H1 (cell line): ENCODE results near the gene PGBD5. TPM values are rescaled to one million over a fixed set of nuclear protein-coding genes. Genes with fewer than 3 reads are reported as not detected.

Experiments
- CTCF ChIA-PET: fragments of 300-600 bp; sonication (Branson Sonifier 250); formaldehyde crosslinking; loops from one replicate; lab custom pipeline; 2021; ENCODE audit not compliant: partially characterized antibody; lab: Charles Lee
- POLR2A ChIA-PET: fragments of 300-600 bp; sonication (Branson Sonifier 250); formaldehyde crosslinking; loops from one replicate; lab custom pipeline; 2021; ENCODE audit warnings: inconsistent platforms; ENCODE audit not compliant: partially characterized antibody; lab: Charles Lee
- DNase-seq, 2 experiments: peaks; one replicate each; pipeline versions ENCODE4 v3.0.0 to v3.0.0-alpha.2; 2010 to 2022; ENCODE audit warnings: low spot score in 2 of 2, low read depth in 1 of 2, mixed read lengths in 1 of 2
- FAIRE-seq: peaks from 2 replicates; lab custom pipeline; 2011; peaks lifted over from hg19 to GRCh38; lab: Jason Lieb, UNC
- H2AFZ ChIP-seq: 2 replicates; pipeline ENCODE4 v1.8.1; 2012; ENCODE audit warnings: low read length, inconsistent platforms
- H2AK5ac ChIP-seq: 2 replicates; pipeline ENCODE4 v1.6.1; 2013; ENCODE audit warnings: low read depth, low read length
- H2BK120ac ChIP-seq: replicated peaks from 2 replicates; pipeline ENCODE3; 2013; ENCODE audit warnings: low read depth, low read length, inconsistent platforms
- H2BK12ac ChIP-seq: 2 replicates; pipeline ENCODE4 v1.6.1; 2013; ENCODE audit warnings: low read depth, low read length
- H2BK15ac ChIP-seq: 2 replicates; pipeline ENCODE4 v1.6.1; 2013; ENCODE audit warnings: low read length
- H2BK20ac ChIP-seq: 2 replicates; pipeline ENCODE4 v1.6.1; 2013; ENCODE audit warnings: low read length
- H2BK5ac ChIP-seq: 2 replicates; pipeline ENCODE4 v1.6.1; 2013; ENCODE audit warnings: low read depth, low read length
- H3K14ac ChIP-seq: 2 replicates; pipeline ENCODE4 v1.6.1; 2013; ENCODE audit warnings: inconsistent platforms; ENCODE audit not compliant: insufficient read length
- H3K18ac ChIP-seq: 2 replicates; pipeline ENCODE4 v1.6.1; 2013; ENCODE audit warnings: low read length; ENCODE audit errors: extremely low read depth
- H3K23ac ChIP-seq: 2 replicates; pipeline ENCODE4 v1.6.1; 2013; ENCODE audit warnings: inconsistent platforms; ENCODE audit not compliant: insufficient read length
- H3K23me2 ChIP-seq: 2 replicates; pipeline ENCODE4 v1.6.1; 2013; ENCODE audit warnings: low read depth, low read length
- H3K27ac ChIP-seq: 2 replicates; pipeline ENCODE4 v1.6.1; 2011; ENCODE audit warnings: low read depth, low read length, inconsistent platforms
- H3K27me3 ChIP-seq, 4 experiments: replicated peaks in 1 of 4; 1 replicate in 1 of 4; 2 replicates in 3 of 4; pipeline versions ENCODE4 v1.6.1 to v1.8.1; 2011 to 2013; ENCODE audit warnings: low read length in 3 of 4, mild to moderate bottlenecking in 3 of 4, inconsistent platforms in 2 of 4, mixed read lengths in 2 of 4, moderate library complexity in 1 of 4; ENCODE audit not compliant: control insufficient read depth in 3 of 4, insufficient read depth in 3 of 4; ENCODE audit errors: extremely low read depth in 1 of 4
- H3K36me3 ChIP-seq, 4 experiments: 2 replicates each; pipeline versions ENCODE4 v1.6.1 to v1.8.1; 2011 to 2013; ENCODE audit warnings: mild to moderate bottlenecking in 4 of 4, low read length in 3 of 4, moderate library complexity in 2 of 4, control low read depth in 1 of 4, inconsistent platforms in 1 of 4; ENCODE audit not compliant: insufficient read depth in 4 of 4, control insufficient read depth in 2 of 4
- H3K4ac ChIP-seq: replicated peaks from 2 replicates; pipeline ENCODE3; 2013; ENCODE audit warnings: low read length, low read depth, mixed read lengths, inconsistent platforms; ENCODE audit not compliant: insufficient read length
- H3K4me1 ChIP-seq, 4 experiments: replicated peaks in 1 of 4; 1 replicate in 1 of 4; 2 replicates in 3 of 4; pipeline versions ENCODE4 v1.6.1 to v1.8.1; 2011 to 2013; ENCODE audit warnings: low read length in 3 of 4, inconsistent platforms in 2 of 4, mixed read lengths in 1 of 4; ENCODE audit not compliant: insufficient read depth in 4 of 4, control insufficient read depth in 3 of 4
- H3K4me2 ChIP-seq, 2 experiments: 2 replicates each; pipeline versions ENCODE4 v1.6.1 to v1.8.1; 2011 to 2013; ENCODE audit warnings: low read depth in 2 of 2, low read length in 2 of 2, control low read depth in 1 of 2, inconsistent platforms in 1 of 2, mild to moderate bottlenecking in 1 of 2; ENCODE audit not compliant: insufficient read depth in 1 of 2
- H3K4me3 ChIP-seq, 4 experiments: fragments of 200-600, 300-600 bp in 1 of 4; sonication (generic), shearing (Covaris generic), sonication (Bioruptor Twin) in 1 of 4; 2 replicates each; pipeline versions ENCODE4 v1.5.1 to v1.8.1; 2011 to 2016; ENCODE audit warnings: low read length in 4 of 4, low read depth in 3 of 4, control low read depth in 2 of 4, inconsistent platforms in 2 of 4, mild to moderate bottlenecking in 2 of 4, mixed read lengths in 1 of 4, moderate library complexity in 1 of 4; ENCODE audit not compliant: insufficient read depth in 2 of 4; ENCODE audit errors: extremely low read depth in 1 of 4
- H3K56ac ChIP-seq: replicated peaks from 2 replicates; pipeline ENCODE3; 2013; ENCODE audit warnings: low read depth, mild to moderate bottlenecking, mixed read lengths, low read length, inconsistent platforms; ENCODE audit not compliant: insufficient read length
- H3K79me1 ChIP-seq: 2 replicates; pipeline ENCODE4 v1.6.1; 2013; ENCODE audit warnings: low read depth, low read length, control low read depth
- H3K79me2 ChIP-seq, 2 experiments: 2 replicates each; pipeline versions ENCODE4 v1.6.1 to v1.8.1; 2012 to 2013; ENCODE audit warnings: low read length in 2 of 2, mild to moderate bottlenecking in 2 of 2, inconsistent platforms in 1 of 2; ENCODE audit not compliant: insufficient read depth in 2 of 2, control insufficient read depth in 1 of 2
- H3K9ac ChIP-seq, 4 experiments: replicated peaks in 1 of 4; 1 replicate in 1 of 4; 2 replicates in 3 of 4; pipeline versions ENCODE4 v1.6.1 to v1.8.1; 2011 to 2013; ENCODE audit warnings: low read depth in 3 of 4, low read length in 3 of 4, control low read depth in 2 of 4, mild to moderate bottlenecking in 2 of 4, moderate library complexity in 2 of 4, inconsistent platforms in 1 of 4; ENCODE audit errors: extremely low read depth in 1 of 4
- H3K9me3 ChIP-seq, 2 experiments: 2 replicates each; pipeline versions ENCODE4 v1.6.1 to v1.8.1; 2012 to 2013; ENCODE audit warnings: mild to moderate bottlenecking in 2 of 2, moderate library complexity in 2 of 2, control low read depth in 1 of 2, inconsistent platforms in 1 of 2, low read depth in 1 of 2, low read length in 1 of 2, mixed read lengths in 1 of 2; ENCODE audit not compliant: insufficient read depth in 2 of 2
- H4K20me1 ChIP-seq, 2 experiments: replicated peaks in 1 of 2; 2 replicates each; pipeline versions ENCODE3 to v1.8.1; 2011 to 2013; ENCODE audit warnings: inconsistent platforms in 2 of 2, low read length in 2 of 2, mild to moderate bottlenecking in 1 of 2; ENCODE audit not compliant: insufficient read depth in 2 of 2, control insufficient read depth in 1 of 2
- H4K5ac ChIP-seq: 2 replicates; pipeline ENCODE4 v1.6.1; 2013; ENCODE audit warnings: low read length, low read depth, mixed read lengths, inconsistent platforms; ENCODE audit not compliant: insufficient read length
- H4K8ac ChIP-seq: 2 replicates; pipeline ENCODE4 v1.8.0; 2013; ENCODE audit warnings: mild to moderate bottlenecking, moderate library complexity, low read length, inconsistent platforms; ENCODE audit not compliant: insufficient read depth; ENCODE audit errors: extremely low read depth
- H4K91ac ChIP-seq: replicated peaks from 2 replicates; pipeline ENCODE3; 2013; ENCODE audit warnings: low read length, mixed read lengths, inconsistent platforms; ENCODE audit not compliant: insufficient read length
- BACH1 ChIP-seq: IDR thresholded peaks from 2 replicates; pipeline ENCODE4 v1.6.1; 2012; ENCODE audit warnings: low read length, improper control_type of control experiment
- BRCA1 ChIP-seq: IDR thresholded peaks from 2 replicates; pipeline ENCODE4 v1.6.1; 2012; ENCODE audit warnings: low read depth, low read length, improper control_type of control experiment
- CEBPB ChIP-seq: IDR thresholded peaks from 2 replicates; pipeline ENCODE4 v1.6.1; 2012; ENCODE audit warnings: low read depth, low read length
- CHD2 ChIP-seq: IDR thresholded peaks from 2 replicates; pipeline ENCODE4 v1.6.1; 2012; ENCODE audit warnings: low read length, improper control_type of control experiment
- E2F6 ChIP-seq: IDR thresholded peaks from 2 replicates; pipeline ENCODE4 v1.6.1; 2012; ENCODE audit warnings: inconsistent platforms
- EZH2 ChIP-seq: fragments of 200-600 bp; sonication (generic); IDR thresholded peaks from 2 replicates; pipeline ENCODE4 v1.7.1; 2012; ENCODE audit warnings: low read depth, mild to moderate bottlenecking, moderate library complexity, low read length, inconsistent platforms; ENCODE audit not compliant: severe bottlenecking
- GABPA ChIP-seq: IDR thresholded peaks from 2 replicates; pipeline ENCODE4 v1.6.1; 2011; ENCODE audit warnings: mild to moderate bottlenecking, low read length, moderate library complexity, borderline replicate concordance; ENCODE audit not compliant: insufficient read depth
- HDAC6 ChIP-seq: IDR thresholded peaks from one replicate; pipeline ENCODE4 v1.7.1; 2012; ENCODE audit warnings: low read depth, mild to moderate bottlenecking, inconsistent platforms, low read length, moderate library complexity
- KDM1A ChIP-seq: fragments of 200-600, 300-600 bp; sonication (generic); IDR thresholded peaks from 2 replicates; pipeline ENCODE4 v1.7.1; 2016; ENCODE audit warnings: mild to moderate bottlenecking, low read length, borderline replicate concordance
- POLR2AphosphoS5 ChIP-seq: IDR thresholded peaks from 2 replicates; pipeline ENCODE4 v1.6.1; 2011; ENCODE audit warnings: low read depth, low read length
- TBP ChIP-seq: IDR thresholded peaks from 2 replicates; pipeline ENCODE4 v1.6.1; 2011; ENCODE audit warnings: low read depth, low read length, improper control_type of control experiment
- TCF12 ChIP-seq: IDR thresholded peaks from 2 replicates; pipeline ENCODE4 v1.6.1; 2011; ENCODE audit warnings: low read depth, mild to moderate bottlenecking, low read length
- USF2 ChIP-seq: IDR thresholded peaks from 2 replicates; pipeline ENCODE4 v1.6.1; 2011; ENCODE audit warnings: low read length, improper control_type of control experiment
- WGBS, 2 experiments: shearing (Covaris generic) in 1 of 2; methylation state at CpG; one replicate each; pipeline versions ENCODE4 v1.1.6 to v1.1.7; 2013 to 2015; ENCODE audit warnings: low lambda C conversion rate in 2 of 2, mixed read lengths in 2 of 2, inconsistent platforms in 1 of 2, low coverage in 1 of 2, missing lambda C conversion rate in 1 of 2; ENCODE audit not compliant: insufficient replicate concordance in 2 of 2, insufficient coverage in 1 of 2, insufficient read length in 1 of 2; ENCODE audit errors: extremely low coverage in 1 of 2, missing lambda C conversion rate in 1 of 2; 5-methylcytosine and 5-hydroxymethylcytosine counted together
- polyA plus RNA-seq, 7 experiments: library from polyadenylated mRNA; depleted of rRNA in 3 of 7; stranded (reverse) in 5 of 7; unstranded in 2 of 7; fragments of >200 nt in 5 of 7; fragments of 200-250 nt in 2 of 7; gene quantifications; 1 replicate in 5 of 7; 2 replicates in 1 of 7; 4 replicates in 1 of 7; pipeline versions ENCODE4 v1.2.1 to v1.2.3, GENCODE V29; 2011 to 2013; ENCODE audit warnings: missing spikeins in 2 of 7, mixed read lengths in 2 of 7
- total RNA-seq: library from RNA; stranded (reverse); fragmentation: NEBNext Ultra II Directional; extraction: Animal tissue kit (Norgen Biotek cat#: 25700); gene quantifications from 2 replicates; pipeline ENCODE4 v1.2.1, GENCODE V29; 2021

Gene PGBD5
- total and polyA plus RNA-seq, 2 of the 8 experiments (the other 6 are each of a cell fraction or from before 2014, with no cell fraction given) = 16.3 to 18.4 TPM

GRCh38 chr1:230456478-230456877 lies 30.3 kb upstream of the PGBD5 start:
- 96% methylated on average over 9 of the region's 9 CpGs; no CpG with 5 or more reads in 1 of the 2 experiments for WGBS, 2 experiments
- Histone ChIP-seq H4K20me1 (no peaks in the 10 kb centered on the region), H3K14ac (no peak overlapping the region), H3K79me1 (no peaks in the 10 kb centered on the region), H3K23ac (no peak overlapping the region), H2BK15ac (no peak overlapping the region), H3K79me2 (no peaks in the 10 kb centered on the region), H3K4me2 (no peak overlapping the region), H2AK5ac (no peak overlapping the region), H4K91ac (no peak overlapping the region), H3K56ac (no peak overlapping the region), H3K23me2 (no peaks in the 10 kb centered on the region), H3K4me3 (no peak overlapping the region), H3K4ac (no peak overlapping the region), H2BK12ac (no peak overlapping the region), H2BK5ac (no peak overlapping the region), H2BK20ac (no peak overlapping the region), H2AFZ (no peak overlapping the region), H3K9me3 (no peaks in the 10 kb centered on the region), H3K18ac (no peak overlapping the region), H3K36me3 (no peaks in the 10 kb centered on the region), H4K8ac (no peak overlapping the region), H2BK120ac (no peak overlapping the region), H3K27ac (no peak overlapping the region), H3K9ac (no peak overlapping the region), H3K27me3 (no peaks in the 10 kb centered on the region), H3K4me1 (no peaks in the 10 kb centered on the region), H4K5ac (no peak overlapping the region)
- DNase-seq (no peak), FAIRE-seq (no peak)
- CTCF ChIA-PET = interaction anchor here (0.6 to 2.3 kb wide), 2 partner anchors 19 to 82 kb away, joined by 3 to 4 read pairs; no protein-coding TSS in a partner anchor
- TF ChIP-seq KDM1A (no peak), CHD2 (no peak), HDAC6 (no peak), GABPA (no peak), BACH1 (no peak), E2F6 (no peak), EZH2 (no peak), TCF12 (no peak), POLR2AphosphoS5 (no peak), BRCA1 (no peak), CEBPB (no peak), USF2 (no peak), TBP (no peak)
- POLR2A ChIA-PET = no interaction called here
